ENCODE measurements around the gene CSPG4.
"Not testable (repeated sequence)": the region's sequence is repeated elsewhere in the genome, so short reads cannot be mapped to it uniquely, and the experiment has no call there.

The CSPG4 gene

DNA sequence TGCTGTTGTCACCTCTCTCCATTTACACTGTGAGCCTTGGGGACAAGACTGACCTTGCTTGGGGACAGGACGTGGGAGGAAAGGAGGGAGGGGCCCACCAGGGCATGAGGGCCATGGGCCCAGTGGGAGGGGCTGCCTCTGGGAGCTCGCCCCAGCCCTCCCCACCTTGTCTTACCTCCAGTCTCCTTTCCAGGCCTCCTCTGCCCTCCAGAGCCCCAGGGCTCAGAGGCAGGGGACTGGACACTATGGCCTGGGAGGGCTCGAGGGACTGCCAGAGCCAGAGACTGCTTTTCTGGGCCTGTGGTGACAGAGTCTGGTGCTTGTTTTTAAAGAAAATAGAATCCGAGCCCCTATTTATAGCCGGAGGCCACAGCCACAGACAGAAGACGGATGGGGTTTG, 10.2 kb downstream of the CSPG4 start:
- Histone ChIP-seq H3K4me1 (ENCODE audit: control extremely low read depth in 1 of 4, control insufficient read depth in 4 of 4, insufficient read depth in 4 of 4, low read length in 3 of 4) (peaks cover 0 to 21% (median 18%) of the 10 kb centered on the region in 4 experiments), H3K27ac (ENCODE audit: insufficient read depth in 1 of 2, low read depth in 1 of 2, low read length in 2 of 2, poor library complexity in 1 of 2, severe bottlenecking in 2 of 2) (no peak overlapping the region), H3K9me3 (ENCODE audit: control extremely low read depth in 1 of 5, control insufficient read depth in 4 of 5, insufficient read depth in 2 of 5, low read depth in 1 of 5, low read length in 4 of 5) (no peaks in the 10 kb centered on the region), H3K27me3 (replicated peaks in 2 of 5; ENCODE audit: control insufficient read depth in 4 of 5, insufficient read depth in 5 of 5, low read length in 4 of 5) (peaks cover 0 to 6% (median 3%) of the 10 kb centered on the region in 5 experiments), H3K4me3 (ENCODE audit: control insufficient read depth in 1 of 7, extremely low read depth in 1 of 7, insufficient read depth in 4 of 7, low read depth in 2 of 7, low read length in 6 of 7) (no peak overlapping the region), H3K36me3 (ENCODE audit: control insufficient read depth in 4 of 4, insufficient read depth in 4 of 4, low read length in 3 of 4) (no peaks in the 10 kb centered on the region)
- no peak for DNase-seq
- POLR2A ChIA-PET = no interaction called here
- WGBS (ENCODE audit: insufficient coverage) = 100% methylated on average over 1 of the region's 6 CpGs
- CTCF ChIA-PET = no interaction called here

DNA sequence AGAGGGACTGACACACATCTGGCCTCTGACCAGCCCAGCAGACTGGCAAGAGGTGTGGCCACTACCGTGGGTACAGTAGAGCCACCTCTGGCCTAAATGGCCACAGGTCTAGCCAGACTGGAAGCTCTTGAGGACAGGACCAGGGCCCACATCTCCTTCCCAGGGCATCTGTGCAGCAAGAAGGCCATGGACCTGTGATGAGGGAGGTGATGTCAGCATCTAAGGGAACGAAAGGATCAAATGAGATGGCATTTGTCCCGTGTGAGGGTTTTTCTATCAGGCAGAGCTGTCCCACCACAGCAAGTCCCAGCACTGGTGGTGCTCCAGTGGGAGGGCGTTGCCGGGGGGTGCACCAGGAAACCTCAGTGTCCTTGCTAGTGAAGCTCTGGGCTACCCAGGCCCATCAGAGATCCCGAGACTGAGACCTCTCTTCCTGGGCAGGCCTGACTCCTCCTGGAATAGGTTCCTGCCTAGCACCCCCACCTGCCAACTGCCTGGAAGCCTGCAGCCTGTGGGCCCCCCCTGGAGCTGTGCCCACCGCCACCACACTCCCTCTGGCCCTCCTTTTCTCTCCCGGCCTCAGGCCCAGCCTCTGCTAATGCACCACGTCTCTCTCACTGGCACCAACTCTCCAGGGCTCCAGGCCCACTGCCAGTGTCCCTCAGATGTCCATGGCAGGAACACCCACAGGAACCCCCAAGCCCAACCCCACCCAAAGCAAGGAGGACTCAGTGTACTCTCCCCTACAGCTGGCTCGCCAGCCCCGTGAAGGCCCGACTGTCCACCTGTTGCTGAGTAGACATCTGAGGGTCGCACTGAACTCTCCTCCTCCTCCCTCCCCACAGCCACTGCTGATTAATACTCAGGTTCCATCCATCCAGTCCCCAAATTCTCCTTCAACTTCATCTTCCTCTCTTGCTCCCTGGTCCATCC, 11.3 kb downstream of the CSPG4 start:
- H3K36me3 ChIP-seq (ENCODE audit: control insufficient read depth in 4 of 4, insufficient read depth in 4 of 4, low read length in 3 of 4); POLR2A ChIA-PET; H3K27ac ChIP-seq (ENCODE audit: insufficient read depth in 1 of 2, low read depth in 1 of 2, low read length in 2 of 2, poor library complexity in 1 of 2, severe bottlenecking in 2 of 2); CTCF ChIA-PET; H3K4me3 ChIP-seq (ENCODE audit: control insufficient read depth in 1 of 7, extremely low read depth in 1 of 7, insufficient read depth in 4 of 7, low read depth in 2 of 7, low read length in 6 of 7); H3K9me3 ChIP-seq (ENCODE audit: control extremely low read depth in 1 of 5, control insufficient read depth in 4 of 5, insufficient read depth in 2 of 5, low read depth in 1 of 5, low read length in 4 of 5); DNase-seq: not testable (repeated sequence)
- WGBS (ENCODE audit: insufficient coverage) = 77% methylated on average over 5 of the region's 13 CpGs
- H3K4me1 ChIP-seq (ENCODE audit: control extremely low read depth in 1 of 4, control insufficient read depth in 4 of 4, insufficient read depth in 4 of 4, low read length in 3 of 4) = peaks cover 0 to 24% (median 18%) of the 10 kb centered on the region in 4 experiments
- peaks cover 0 to 17% (median 8%) of the 10 kb centered on the region in 5 experiments for H3K27me3 ChIP-seq (replicated peaks in 2 of 5; ENCODE audit: control insufficient read depth in 4 of 5, insufficient read depth in 5 of 5, low read length in 4 of 5)

DNA sequence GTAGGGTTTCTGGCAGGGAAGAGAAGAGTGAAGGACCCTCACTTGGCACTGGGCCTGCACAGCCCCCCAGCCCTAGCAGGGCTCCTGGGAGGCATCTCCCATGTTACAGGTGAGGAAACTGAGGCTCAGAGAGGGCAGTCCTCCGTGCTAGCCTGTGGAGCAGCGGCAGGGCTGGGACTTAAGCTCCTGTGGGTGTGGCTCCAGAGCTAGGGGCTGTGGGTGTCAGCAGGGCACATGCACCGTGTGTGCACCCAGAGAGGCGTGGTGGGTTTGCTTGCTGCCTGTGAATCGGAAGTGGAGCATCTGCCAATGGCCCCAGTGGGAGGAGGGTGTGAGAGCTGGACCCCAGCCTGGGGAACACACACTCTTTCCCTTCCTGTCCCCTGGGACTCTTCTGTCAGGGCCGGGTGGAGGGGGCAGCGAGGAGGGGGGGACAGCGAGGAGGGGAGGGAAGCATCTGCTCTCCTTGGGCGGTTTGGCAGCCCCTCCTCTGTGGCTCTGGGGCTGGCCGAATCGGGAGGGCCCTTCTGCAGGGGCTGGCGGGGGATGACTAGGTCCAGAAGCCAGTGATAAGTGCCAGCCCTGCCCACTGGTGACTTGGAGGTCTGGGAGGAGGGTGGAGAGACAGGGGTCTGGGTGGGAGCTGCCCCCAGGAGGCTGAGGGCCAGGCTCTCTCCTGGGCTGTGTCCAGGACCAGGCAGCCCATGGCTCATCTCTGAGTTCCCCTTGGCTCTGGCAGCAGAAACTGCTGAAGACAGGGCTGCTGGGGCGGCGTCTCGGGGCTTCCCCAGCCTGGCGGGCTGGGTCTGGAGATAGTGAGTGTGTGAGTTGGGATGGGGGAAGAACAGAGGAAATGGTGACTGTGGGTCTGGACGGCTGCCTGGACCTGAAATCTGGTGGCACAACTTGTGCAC, 12.4 kb downstream of the CSPG4 start:
- CTCF ChIA-PET; H3K27ac ChIP-seq (ENCODE audit: insufficient read depth in 1 of 2, low read depth in 1 of 2, low read length in 2 of 2, poor library complexity in 1 of 2, severe bottlenecking in 2 of 2); H3K36me3 ChIP-seq (ENCODE audit: control insufficient read depth in 4 of 4, insufficient read depth in 4 of 4, low read length in 3 of 4); H3K9me3 ChIP-seq (ENCODE audit: control extremely low read depth in 1 of 5, control insufficient read depth in 4 of 5, insufficient read depth in 2 of 5, low read depth in 1 of 5, low read length in 4 of 5); POLR2A ChIA-PET: not testable (repeated sequence)
- peaks cover 0 to 31% (median 24%) of the 10 kb centered on the region in 4 experiments for H3K4me1 ChIP-seq (ENCODE audit: control extremely low read depth in 1 of 4, control insufficient read depth in 4 of 4, insufficient read depth in 4 of 4, low read length in 3 of 4)
- peak; percentile 70 to 93 (median 92) for DNase-seq
- H3K27me3 ChIP-seq (replicated peaks in 2 of 5; ENCODE audit: control insufficient read depth in 4 of 5, insufficient read depth in 5 of 5, low read length in 4 of 5) = peaks cover 0 to 28% (median 10%) of the 10 kb centered on the region in 5 experiments
- 0% methylated on average over 5 of the region's 17 CpGs for WGBS (ENCODE audit: insufficient coverage)
- peak overlapping the region in 1 of 7 experiments; percentile 23 for H3K4me3 ChIP-seq (ENCODE audit: control insufficient read depth in 1 of 7, extremely low read depth in 1 of 7, insufficient read depth in 4 of 7, low read depth in 2 of 7, low read length in 6 of 7)

DNA sequence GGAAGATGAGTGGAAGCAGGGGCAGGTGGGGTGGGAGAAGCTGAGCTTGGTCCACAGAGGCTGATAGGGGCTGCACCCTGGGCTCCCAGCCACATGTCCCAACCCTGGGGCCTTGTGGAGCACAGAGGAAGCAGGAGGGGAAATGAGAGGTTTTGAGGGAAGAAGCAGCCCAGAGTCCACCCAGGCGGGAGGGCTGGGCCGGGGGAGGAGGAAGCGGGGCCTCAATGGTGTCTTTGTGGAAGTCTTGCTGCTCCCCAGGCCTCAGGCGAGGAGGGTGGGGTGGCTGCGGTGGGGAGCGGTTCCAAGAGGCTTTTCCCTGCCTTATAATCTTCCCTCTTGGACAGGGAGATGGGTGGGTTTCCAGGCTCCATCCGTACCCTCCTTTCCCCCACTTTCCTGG, 13.1 kb downstream of the CSPG4 start:
- H3K4me3 ChIP-seq (ENCODE audit: control insufficient read depth in 1 of 7, extremely low read depth in 1 of 7, insufficient read depth in 4 of 7, low read depth in 2 of 7, low read length in 6 of 7); H3K9me3 ChIP-seq (ENCODE audit: control extremely low read depth in 1 of 5, control insufficient read depth in 4 of 5, insufficient read depth in 2 of 5, low read depth in 1 of 5, low read length in 4 of 5); H3K36me3 ChIP-seq (ENCODE audit: control insufficient read depth in 4 of 4, insufficient read depth in 4 of 4, low read length in 3 of 4); POLR2A ChIA-PET; H3K27ac ChIP-seq (ENCODE audit: insufficient read depth in 1 of 2, low read depth in 1 of 2, low read length in 2 of 2, poor library complexity in 1 of 2, severe bottlenecking in 2 of 2): not testable (repeated sequence)
- CTCF ChIA-PET = interaction anchor here (1.1 kb wide), 1 partner anchor 9 kb away, joined by 3 read pairs; no protein-coding TSS in a partner anchor
- peak in 1 of 3 donors; percentile 26 for DNase-seq
- peaks cover 0 to 33% (median 12%) of the 10 kb centered on the region in 5 experiments for H3K27me3 ChIP-seq (replicated peaks in 2 of 5; ENCODE audit: control insufficient read depth in 4 of 5, insufficient read depth in 5 of 5, low read length in 4 of 5)
- peaks cover 0 to 38% (median 31%) of the 10 kb centered on the region in 4 experiments for H3K4me1 ChIP-seq (ENCODE audit: control extremely low read depth in 1 of 4, control insufficient read depth in 4 of 4, insufficient read depth in 4 of 4, low read length in 3 of 4)
- 4% methylated on average over 4 of the region's 7 CpGs for WGBS (ENCODE audit: insufficient coverage)

DNA sequence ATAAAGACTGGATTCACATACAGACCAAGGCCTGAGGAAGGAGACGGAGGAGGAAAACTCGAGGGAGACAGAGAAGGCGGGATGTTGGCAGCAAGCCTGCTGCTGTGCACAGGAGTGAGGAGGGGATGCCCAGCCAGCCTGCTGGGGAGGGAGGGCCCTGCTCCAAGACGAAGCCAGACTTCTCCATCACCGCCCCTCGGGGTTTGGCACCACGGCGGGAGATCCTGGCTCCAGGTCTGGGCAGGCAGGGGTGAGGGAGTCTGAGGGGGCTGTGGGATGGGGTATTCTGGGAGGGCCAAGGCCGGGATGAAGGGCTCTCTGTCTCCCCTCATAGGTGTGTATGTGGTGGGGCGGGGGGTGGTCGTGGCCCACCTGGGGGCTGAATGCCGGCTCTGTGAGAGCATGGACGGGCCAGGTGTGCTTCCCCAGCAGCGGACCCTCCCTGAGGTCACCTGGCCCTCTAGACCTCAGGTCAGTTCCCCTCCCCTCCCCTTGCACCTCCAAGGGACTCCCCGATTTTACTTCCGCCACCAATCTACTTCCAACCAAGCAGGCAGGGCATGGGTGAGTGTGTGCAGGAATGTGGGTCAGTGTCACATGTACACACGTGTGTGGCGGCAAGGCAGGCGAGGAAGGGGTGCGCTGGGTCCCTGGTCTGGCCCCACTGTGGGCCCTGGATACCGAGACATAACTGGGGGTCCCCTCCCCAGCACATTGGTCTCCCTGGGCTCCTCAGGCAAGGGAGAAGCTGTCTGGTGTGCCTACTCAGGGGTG, 14.5 kb downstream of the CSPG4 start:
- Histone ChIP-seq H3K27me3 (replicated peaks in 2 of 5; ENCODE audit: control insufficient read depth in 4 of 5, insufficient read depth in 5 of 5, low read length in 4 of 5) (peaks cover 0 to 46% (median 12%) of the 10 kb centered on the region in 5 experiments), H3K4me1 (ENCODE audit: control extremely low read depth in 1 of 4, control insufficient read depth in 4 of 4, insufficient read depth in 4 of 4, low read length in 3 of 4) (peaks cover 0 to 49% (median 45%) of the 10 kb centered on the region in 4 experiments)
- H3K4me3 ChIP-seq (ENCODE audit: control insufficient read depth in 1 of 7, extremely low read depth in 1 of 7, insufficient read depth in 4 of 7, low read depth in 2 of 7, low read length in 6 of 7); H3K27ac ChIP-seq (ENCODE audit: insufficient read depth in 1 of 2, low read depth in 1 of 2, low read length in 2 of 2, poor library complexity in 1 of 2, severe bottlenecking in 2 of 2); DNase-seq; H3K36me3 ChIP-seq (ENCODE audit: control insufficient read depth in 4 of 4, insufficient read depth in 4 of 4, low read length in 3 of 4); H3K9me3 ChIP-seq (ENCODE audit: control extremely low read depth in 1 of 5, control insufficient read depth in 4 of 5, insufficient read depth in 2 of 5, low read depth in 1 of 5, low read length in 4 of 5): not testable (repeated sequence)
- CTCF ChIA-PET = interaction anchor here (1.0 to 1.1 kb wide), 2 partner anchors 11 to 26 kb away, joined by 3 read pairs; a partner anchor contains a TSS
- POLR2A ChIA-PET = interaction anchor here (0.6 kb wide), 1 partner anchor 328 kb away, joined by 4 read pairs; no protein-coding TSS in a partner anchor
- WGBS (ENCODE audit: insufficient coverage) = 92% methylated on average over 9 of the region's 21 CpGs

DNA sequence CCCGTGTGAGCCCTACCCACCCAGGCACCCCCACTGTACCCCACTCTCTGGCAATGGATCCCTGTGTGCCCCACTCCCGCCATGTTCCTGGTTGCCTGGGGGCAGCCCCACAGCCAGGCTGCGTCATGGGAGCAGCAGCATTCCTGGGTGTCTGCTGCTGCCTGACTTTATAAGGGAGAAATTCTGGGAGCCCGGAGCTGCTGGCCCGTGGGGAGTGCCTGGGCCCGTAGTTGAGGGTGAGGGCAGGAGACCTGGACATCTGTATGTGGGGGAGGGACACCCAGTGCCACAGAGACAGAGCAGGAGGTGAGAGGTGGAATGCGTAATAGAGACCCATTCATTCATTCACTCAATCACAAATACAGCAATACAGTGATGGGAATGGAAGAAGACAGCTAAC, 15.1 kb downstream of the CSPG4 start:
- Histone ChIP-seq H3K9me3 (ENCODE audit: control extremely low read depth in 1 of 5, control insufficient read depth in 4 of 5, insufficient read depth in 2 of 5, low read depth in 1 of 5, low read length in 4 of 5) (no peaks in the 10 kb centered on the region), H3K27me3 (replicated peaks in 2 of 5; ENCODE audit: control insufficient read depth in 4 of 5, insufficient read depth in 5 of 5, low read length in 4 of 5) (peaks cover 0 to 50% (median 12%) of the 10 kb centered on the region in 5 experiments), H3K27ac (ENCODE audit: insufficient read depth in 1 of 2, low read depth in 1 of 2, low read length in 2 of 2, poor library complexity in 1 of 2, severe bottlenecking in 2 of 2) (no peak overlapping the region), H3K36me3 (ENCODE audit: control insufficient read depth in 4 of 4, insufficient read depth in 4 of 4, low read length in 3 of 4) (no peaks in the 10 kb centered on the region), H3K4me3 (ENCODE audit: control insufficient read depth in 1 of 7, extremely low read depth in 1 of 7, insufficient read depth in 4 of 7, low read depth in 2 of 7, low read length in 6 of 7) (no peak overlapping the region), H3K4me1 (ENCODE audit: control extremely low read depth in 1 of 4, control insufficient read depth in 4 of 4, insufficient read depth in 4 of 4, low read length in 3 of 4) (peaks cover 0 to 49% (median 47%) of the 10 kb centered on the region in 4 experiments)
- 100% methylated on average over 2 of the region's 7 CpGs for WGBS (ENCODE audit: insufficient coverage)
- DNase-seq = no peak
- POLR2A ChIA-PET = no interaction called here
- CTCF ChIA-PET = no interaction called here

Data from common myeloid progenitor, CD34-positive (primary cell).